NCI-H2029 (cell line): ENCODE data around the gene CDS1.
"Not testable (repeated sequence)": the region's sequence is repeated elsewhere in the genome, so short reads cannot be mapped to it uniquely, and the experiment has no call there.

Experiments
- DNase-seq: peaks from one replicate; lab custom pipeline; 2025; lab: John Stamatoyannopoulos, UW

Gene CDS1

DNA sequence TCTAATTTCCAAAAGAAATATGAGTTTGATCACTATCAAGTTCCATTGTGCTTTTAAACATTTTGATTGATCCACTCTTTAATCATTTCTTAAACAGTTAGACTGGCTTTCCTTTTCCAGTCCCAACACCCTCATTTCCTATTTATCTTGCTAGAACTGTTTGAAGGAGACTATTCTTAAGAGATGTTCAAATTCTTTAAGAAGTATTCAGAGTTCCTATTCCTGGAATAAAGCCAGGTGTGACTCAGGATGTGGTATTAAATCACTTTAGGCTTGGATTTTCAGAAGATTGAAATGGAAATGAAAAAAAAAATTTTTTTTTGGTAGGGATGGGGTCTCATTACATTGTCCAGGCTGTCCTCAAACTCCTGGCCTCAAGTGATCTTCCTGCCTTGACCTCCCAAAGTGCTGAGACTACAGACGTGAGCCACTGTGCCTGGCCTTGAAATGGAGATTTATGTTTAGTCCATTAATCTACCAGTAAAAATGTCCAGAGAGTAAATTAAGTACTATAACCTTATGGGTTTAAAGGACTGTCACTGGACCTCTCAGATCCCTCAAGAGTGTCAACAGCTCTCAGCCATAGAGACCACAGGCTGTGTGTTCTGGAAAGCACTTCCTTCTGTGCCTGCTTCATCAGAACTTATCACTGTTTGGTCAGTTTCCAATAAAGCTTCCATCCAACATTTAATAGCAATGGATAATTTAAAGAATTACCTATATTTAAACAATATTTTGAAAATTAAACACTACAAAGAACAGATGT lies 90.7 kb downstream of the CDS1 start:
- DNase-seq = no peak

DNA sequence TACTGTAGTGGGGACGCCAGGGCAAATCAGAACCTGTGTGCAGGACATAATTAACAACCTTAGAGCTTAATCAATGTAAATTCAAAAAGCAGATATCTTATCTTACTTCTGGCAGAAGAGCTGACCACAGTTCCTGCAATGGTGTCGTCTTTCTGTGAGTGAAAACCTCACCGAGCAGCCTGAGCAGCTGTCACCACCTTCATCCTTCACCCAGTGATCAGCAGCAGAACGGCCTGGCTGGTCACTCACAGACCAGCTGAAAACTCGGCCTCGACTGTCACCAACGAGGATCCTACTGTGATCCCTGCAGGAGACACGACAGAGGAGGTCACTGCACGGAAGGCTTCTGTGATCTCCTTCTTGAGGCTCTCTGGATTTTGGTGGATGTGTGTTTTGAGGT lies 94.2 kb downstream of the CDS1 start:
- DNase-seq = no peak

- no peak for DNase-seq
Measured at GRCh38 chr4:84677995-84678394, 95.1 kb downstream of the CDS1 start.

DNA sequence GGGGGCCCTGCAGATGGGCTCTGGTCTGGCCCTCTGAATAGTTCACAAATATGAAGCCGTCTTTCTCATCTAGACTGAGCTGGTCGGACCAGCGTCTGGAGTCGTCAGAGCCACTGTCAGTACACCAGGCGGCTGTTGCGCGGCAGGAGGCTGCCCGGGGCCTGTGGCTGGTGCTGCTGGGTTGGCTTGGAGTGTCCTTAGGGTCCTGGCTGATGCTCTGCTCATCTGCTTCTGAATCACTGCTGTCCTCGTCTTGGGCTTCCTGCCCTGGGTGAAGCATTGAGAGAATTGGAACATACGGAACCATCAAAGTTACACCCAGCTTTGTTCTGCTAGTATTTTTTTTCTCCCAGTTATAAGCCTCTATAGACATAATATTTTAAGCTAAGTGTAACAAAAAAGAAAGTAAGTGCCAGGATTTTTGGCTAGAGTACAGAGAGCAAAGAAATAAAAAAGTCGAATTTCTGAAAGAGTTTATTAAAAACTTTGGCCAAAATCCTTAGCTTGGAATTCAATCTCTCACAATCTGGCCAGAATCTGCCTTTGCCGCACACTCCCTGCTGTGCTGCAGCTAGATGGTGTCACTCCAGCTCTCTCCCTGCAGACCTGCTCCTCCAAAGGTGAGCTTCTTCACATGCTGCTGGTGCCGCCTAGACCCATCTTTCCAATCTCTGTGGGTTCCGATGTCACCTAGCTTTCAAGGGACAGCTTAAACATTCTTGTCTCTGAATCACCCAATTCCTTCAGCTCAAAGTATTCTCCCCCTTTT lies 96.2 kb downstream of the CDS1 start:
- DNase-seq = no peak

- no peak for DNase-seq
Measured at GRCh38 chr4:84680956-84681355, 98.0 kb downstream of the CDS1 start.

- DNase-seq = no peak
Measured at GRCh38 chr4:84681486-84682274, 98.8 kb downstream of the CDS1 start.

DNA sequence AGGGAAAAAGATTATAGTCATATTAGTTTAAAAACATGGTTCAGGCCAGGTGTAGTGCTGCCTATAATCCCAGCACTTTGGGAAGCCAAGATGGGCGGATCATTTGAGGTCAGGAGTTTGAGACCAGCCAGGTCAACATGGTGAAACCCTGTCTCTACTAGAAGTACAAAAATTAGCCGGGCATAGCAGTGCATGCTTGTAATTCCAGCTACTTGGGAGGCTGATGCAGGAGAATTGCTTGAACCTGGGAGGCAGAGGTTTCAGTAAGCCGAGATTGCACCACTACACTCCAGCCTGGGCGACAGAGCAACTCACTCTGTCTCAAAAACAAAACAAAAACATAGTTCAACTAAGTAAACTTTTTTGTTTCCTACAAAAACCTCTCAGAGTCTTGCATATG lies 99.7 kb downstream of the CDS1 start:
- not testable (repeated sequence) for DNase-seq

- DNase-seq = no peak
Measured at GRCh38 chr4:84683064-84683850, 100.3 kb downstream of the CDS1 start.

DNA sequence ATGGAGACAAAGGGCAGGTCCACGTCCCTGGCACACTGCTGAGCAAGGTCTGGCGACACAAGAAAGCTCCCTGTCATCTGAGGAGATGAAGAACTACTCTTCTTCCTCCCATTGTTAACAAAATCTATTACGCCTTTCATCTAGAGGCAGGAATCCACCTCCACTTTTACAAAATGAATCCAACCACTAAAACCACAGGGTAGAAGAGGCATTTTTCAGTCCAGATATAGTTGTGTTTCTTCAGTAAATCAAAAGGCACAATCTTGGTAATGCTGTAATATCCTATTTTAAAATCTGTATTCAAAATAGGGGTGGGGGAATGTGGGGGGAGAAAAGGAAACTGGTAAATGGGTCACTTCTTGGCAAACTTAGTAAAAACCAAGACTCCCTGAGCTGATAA lies 101.4 kb downstream of the CDS1 start:
- DNase-seq = no peak

DNA sequence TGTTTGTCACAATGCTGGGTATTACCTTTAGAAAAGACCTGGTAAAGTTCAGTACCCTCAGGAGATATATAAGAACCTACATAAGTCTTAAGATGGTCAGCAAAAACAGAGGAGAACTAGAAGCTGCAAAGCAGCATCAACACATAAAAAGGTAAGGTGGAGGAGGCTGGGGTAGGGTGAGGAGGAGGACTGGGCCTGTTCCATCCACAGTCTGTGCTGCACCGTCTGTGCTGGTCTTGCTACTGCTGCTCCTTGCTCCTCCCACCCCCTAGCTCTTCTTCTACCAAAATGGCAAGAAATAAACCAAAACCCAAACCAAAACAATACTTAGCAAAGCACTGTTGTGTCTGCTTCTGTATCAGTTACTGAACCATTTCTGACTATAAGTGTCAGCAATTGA lies 102.2 kb downstream of the CDS1 start:
- DNase-seq = no peak

GRCh38 chr4:84688605-84689004 lies 105.7 kb downstream of the CDS1 start:
- DNase-seq = no peak

GRCh38 chr4:84689197-84689596 lies 106.3 kb downstream of the CDS1 start:
- no peak for DNase-seq

- DNase-seq = no peak
Measured at GRCh38 chr4:84690481-84690880, 107.6 kb downstream of the CDS1 start.

- no peak for DNase-seq
Measured at GRCh38 chr4:84691170-84691691, 108.3 kb downstream of the CDS1 start.

GRCh38 chr4:84691800-84692199 lies 108.9 kb downstream of the CDS1 start:
- DNase-seq = no peak

- no peak for DNase-seq
Measured at GRCh38 chr4:84697159-84697558, 114.2 kb downstream of the CDS1 start.

DNA sequence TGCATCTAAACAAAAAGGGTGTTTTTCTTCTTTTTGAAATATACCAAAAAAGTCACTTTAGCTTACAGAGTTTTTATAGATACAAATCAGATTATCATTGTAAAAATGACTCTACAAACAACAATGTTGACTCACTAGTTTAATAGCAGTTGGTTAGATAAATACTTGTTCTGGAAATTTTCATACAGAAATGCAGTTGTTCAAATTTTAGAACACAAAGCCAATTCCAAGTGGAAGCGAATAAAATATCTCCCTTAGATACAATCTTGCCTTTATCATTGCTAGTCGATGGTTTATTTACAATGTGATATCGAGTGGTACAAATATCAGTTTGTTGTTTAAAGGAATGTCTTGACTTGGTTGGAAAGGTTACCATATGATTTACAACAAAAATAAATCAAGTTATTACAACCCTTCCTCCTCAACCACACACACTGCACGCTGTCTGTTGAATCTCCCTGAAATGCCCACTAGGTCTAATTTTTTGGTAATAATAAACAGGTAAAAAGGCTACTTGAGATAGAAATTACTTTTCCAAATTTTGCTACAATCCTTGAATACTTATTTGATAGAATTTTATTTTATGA lies 114.8 kb downstream of the CDS1 start:
- DNase-seq = no peak

GRCh38 chr4:84699001-84699671 lies 116.2 kb downstream of the CDS1 start:
- DNase-seq = no peak
